ENCODE data around the gene ST6GALNAC2.

ST6GALNAC2 gene

GRCh38 chr17:76599694-76600460, 14.2 kb upstream of the ST6GALNAC2 start:
- DNase-seq (ENCODE audit: low read depth) = no peak

DNA sequence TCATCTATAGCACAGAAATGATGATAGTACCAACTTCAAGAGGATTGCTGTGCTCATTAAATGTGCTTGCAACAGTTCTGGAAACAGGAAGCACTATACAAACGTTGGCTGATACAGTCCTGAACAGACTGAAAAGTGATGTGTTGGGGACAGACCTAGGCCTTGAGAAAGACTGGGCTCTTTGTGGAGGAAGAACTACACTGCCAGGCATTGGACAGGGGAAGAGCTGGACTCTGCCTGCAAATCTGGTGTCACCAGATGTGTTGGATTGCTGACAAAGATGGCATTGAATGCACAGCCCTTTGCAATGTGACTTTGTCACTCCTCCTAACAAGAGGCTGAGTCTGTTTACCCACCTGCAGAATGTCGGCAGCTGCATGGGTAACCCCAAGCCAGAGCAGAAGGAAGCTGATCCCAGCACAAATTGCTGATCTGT, 12.4 kb upstream of the ST6GALNAC2 start:
- DNase-seq (ENCODE audit: low read depth) = no peak

DNA sequence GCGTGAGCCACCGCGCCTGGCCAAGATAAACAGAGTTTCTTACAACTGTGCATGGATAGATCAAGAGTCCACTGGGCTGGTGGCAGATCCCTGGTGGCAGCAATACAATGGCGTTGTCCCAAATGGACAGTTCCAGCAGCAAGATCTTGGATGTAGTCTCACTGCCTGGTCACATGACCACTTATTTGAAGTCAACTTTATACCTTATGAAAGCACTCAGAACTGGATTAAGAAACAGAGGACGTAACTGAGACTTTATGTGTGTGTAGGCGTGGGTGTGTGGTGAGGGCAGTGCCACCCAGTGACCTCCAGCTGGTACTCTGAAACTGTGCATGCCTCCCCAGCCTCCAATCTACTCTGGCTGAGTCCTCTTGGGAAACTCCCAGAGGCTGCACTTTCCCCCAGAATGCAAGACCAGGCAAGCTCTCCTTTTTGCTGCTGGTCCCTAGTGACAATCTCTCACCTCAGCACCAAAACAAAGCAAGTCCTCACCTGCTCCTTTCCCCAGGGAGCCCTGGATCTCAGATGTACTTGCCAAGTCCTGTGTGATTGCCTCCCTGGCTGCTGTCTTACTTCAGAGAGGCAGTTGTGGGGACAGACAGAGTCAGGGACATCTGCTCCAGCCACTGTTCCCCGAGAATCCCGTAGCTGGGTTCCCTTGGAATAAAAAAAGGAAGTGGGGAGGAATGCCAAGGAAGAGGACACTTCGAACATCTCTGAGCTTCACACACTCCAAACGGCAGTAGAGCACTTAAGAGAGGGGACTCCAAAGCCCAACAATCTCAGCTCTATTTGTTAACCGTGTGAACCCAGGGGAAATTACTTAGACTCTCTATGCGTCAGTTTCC, 11.7 kb upstream of the ST6GALNAC2 start:
- DNase-seq (ENCODE audit: low read depth) = no peak

DNA sequence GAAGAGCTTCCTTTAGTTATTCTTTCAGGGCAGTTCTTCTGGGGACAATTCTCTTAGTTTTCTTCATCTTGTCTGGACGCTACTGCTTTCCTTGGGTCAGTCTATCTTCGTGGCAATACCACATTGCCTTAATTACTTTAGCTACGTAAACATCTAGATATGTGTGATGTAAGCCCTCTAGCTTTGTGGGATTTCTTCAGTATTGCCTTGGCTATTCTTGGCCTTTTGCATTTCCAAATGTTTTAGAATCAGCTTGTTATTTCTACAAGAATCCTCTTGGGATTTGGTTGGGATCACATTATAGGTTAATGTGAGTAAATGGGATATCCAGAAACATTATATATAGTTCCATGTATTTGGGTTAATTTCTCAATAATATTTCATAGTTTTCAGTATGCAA, 9.0 kb upstream of the ST6GALNAC2 start:
- no peak for DNase-seq (ENCODE audit: low read depth)

DNA sequence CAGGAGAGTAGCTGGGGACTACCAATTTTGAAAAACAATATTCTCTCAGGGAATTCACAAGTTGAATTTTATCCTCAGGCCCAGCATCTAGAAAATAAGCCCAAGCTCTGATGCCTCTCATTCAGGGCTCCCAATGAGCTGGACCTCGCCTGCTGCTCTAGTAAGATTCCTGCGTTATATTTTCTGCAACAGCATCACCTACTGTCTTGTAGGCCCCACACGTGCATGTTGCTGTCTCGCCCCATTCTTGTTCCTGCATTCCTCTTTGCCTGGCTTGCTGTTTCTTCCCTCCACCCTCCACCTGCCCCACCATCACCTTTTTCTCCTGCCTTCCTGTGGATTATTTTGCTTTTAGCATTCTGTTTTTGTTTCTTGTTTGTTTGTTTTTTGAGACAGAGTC, 8.3 kb upstream of the ST6GALNAC2 start:
- DNase-seq (ENCODE audit: low read depth) = no peak

GRCh38 chr17:76593384-76593826, 7.7 kb upstream of the ST6GALNAC2 start:
- no peak for DNase-seq (ENCODE audit: low read depth)

- DNase-seq (ENCODE audit: low read depth) = no peak
Observed at GRCh38 chr17:76588182-76588581, 2.5 kb upstream of the ST6GALNAC2 start.

GRCh38 chr17:76586741-76587487, 1.3 kb upstream of the ST6GALNAC2 start:
- DNase-seq (ENCODE audit: low read depth) = no peak

- no peak for DNase-seq (ENCODE audit: low read depth)
Observed at GRCh38 chr17:76585033-76585648, 519 bp downstream of the ST6GALNAC2 start.

DNA sequence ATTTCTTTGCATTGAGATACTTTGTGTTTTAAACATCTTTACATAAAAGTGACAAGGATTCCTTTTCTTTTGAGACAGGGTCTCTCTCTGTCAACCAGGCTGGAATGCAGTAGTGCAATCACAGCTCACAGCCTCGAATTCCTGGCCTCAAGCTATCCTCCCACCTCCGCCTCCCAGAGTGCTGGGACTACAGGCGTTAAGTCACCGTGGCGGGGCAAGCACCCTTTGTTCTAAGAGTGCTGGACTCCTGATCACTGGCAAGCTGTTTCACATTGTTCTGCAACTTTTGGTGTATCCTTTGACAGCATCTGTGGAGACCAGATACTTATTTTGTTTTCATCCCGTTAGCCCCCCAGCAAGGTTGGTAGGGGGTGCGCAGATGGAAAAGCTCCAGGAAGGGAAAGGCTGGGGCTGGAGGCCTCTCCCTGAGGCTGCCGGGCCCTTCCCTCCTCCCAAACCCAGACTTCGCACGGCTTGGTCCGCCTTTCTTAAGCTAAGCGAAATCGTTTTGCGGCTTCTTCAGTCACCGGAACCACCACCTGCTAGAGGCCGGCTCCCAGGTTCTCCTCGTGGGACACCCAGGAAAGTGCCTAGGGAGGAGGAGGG, 1.1 kb downstream of the ST6GALNAC2 start:
- no peak for DNase-seq (ENCODE audit: low read depth)

DNA sequence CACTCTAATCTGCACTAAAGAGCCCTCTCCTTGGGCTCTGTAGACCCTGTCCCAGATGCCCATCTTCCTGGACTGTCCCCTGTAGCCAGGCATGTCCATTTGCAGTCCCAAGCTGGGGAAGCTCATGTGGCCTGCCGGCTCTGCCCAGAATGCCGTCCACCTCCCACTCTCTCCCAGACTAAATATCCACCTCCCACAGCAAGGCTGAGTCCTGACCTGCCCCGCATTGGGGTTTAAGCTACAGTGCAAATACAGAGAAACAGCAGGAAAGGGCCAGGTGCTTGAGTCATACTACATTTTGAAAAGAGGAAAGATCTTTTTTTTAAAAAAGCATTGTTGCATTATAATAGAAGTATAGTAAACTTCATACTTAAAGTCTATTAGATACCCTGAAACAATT, 3.0 kb downstream of the ST6GALNAC2 start:
- no peak for DNase-seq (ENCODE audit: low read depth)

DNA sequence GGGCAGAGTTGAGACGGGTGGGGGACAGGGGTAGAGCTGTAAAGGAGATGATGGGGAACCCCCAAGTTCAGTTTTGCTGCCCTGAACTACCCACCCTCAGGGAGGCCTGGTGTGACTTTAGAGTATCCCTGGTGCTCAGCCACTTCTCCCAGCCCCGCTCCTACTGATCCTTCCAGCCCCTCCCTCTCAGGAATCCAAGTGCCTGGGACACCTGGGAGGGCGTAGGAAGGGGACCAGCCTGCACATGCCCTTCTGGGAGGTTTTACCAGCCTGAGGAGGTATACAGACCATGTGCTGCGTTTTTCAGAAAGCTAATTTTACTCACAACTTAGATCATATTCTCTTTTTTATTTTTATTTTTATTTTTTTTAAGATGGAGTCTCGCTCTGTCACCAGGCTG, 4.1 kb downstream of the ST6GALNAC2 start:
- DNase-seq (ENCODE audit: low read depth) = no peak

- DNase-seq (ENCODE audit: low read depth) = no peak
Observed at GRCh38 chr17:76579281-76579680, 6.4 kb downstream of the ST6GALNAC2 start.

- DNase-seq (ENCODE audit: low read depth) = no peak
Observed at GRCh38 chr17:76578376-76578775, 7.3 kb downstream of the ST6GALNAC2 start.

DNA sequence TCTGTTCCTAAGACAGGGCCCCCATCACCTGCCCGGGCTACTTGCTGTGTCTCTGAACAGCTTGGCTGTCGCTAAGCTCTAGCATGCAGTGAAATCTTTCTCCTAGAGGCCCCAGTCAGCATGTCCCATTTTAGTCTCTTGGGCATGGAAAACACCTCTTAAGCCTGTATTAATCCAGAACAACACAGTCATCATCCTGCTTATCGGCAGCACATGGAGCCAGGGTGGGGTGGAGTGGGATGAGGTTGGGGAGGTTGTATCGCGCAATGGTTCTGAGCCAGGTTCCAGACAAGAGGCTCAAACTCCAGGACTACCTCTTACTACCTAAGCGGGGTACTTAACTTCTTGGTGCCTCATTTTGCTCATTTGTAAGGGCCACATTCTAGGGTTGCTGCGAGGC, 7.8 kb downstream of the ST6GALNAC2 start:
- DNase-seq (ENCODE audit: low read depth) = no peak

- DNase-seq (ENCODE audit: low read depth) = no peak
Observed at GRCh38 chr17:76576189-76576588, 9.5 kb downstream of the ST6GALNAC2 start.

DNA sequence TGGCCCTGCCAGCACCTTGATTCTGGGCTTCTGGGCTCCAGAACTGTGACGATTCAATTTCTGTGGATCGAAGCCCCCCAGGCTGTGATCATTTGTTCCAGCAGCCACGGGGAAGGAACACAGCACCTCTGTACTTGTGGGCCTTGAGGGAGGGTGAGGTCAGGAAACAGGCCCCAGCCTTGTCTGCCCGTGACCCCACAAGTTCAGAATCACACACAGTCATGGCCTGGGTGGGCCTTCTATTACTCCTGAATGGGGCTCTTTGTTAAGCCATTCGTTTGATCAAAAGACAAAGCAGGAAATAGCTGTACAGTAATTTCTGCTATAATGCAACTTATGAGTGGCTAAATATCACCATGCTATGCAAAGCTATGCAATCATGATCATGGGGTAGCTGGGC, 10.1 kb downstream of the ST6GALNAC2 start:
- no peak for DNase-seq (ENCODE audit: low read depth)

DNA sequence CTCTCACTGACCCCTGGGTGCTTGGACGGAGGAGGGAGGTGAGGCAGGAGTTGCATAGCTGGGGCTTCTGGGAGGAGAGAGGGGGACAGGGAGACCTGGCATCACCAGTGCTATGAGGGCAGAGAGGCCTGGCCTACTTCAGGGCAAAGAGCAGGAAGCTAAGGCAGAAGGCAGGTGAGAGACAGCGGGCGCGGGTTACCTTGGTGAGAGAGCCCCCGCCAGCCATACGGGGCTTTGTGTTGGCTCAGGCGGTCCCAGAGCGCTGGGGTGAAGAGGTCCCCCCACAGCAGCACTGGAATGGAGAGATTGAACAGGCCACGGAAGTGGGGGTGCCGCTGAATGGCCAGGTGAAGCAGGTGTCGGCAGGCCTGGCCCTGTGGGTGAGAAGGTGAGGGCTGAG, 11.5 kb downstream of the ST6GALNAC2 start:
- DNase-seq (ENCODE audit: low read depth) = no peak

DNA sequence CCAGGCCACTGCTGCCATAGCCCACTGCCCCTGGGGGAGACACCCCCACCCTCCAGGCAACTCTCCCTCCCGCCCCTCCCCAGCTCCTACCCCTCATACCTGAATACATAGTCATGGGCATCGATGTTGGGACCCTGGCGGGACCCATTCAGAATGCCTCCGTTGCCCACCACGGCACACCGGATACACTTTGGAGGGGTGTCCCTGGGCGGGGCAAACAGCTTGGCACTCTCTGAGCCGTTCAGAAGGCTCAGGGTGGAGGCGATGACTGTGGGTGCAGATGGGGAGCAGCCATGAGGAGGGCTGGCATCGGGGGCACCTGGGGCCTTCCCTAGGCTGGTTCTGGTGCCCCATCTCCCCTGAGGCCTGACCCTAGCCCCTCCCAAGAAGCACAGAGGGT, 12.6 kb downstream of the ST6GALNAC2 start:
- no peak for DNase-seq (ENCODE audit: low read depth)

- DNase-seq (ENCODE audit: low read depth) = no peak
Observed at GRCh38 chr17:76572201-76572910, 13.3 kb downstream of the ST6GALNAC2 start.

- no peak for DNase-seq (ENCODE audit: low read depth)
Observed at GRCh38 chr17:76570877-76571471, 14.7 kb downstream of the ST6GALNAC2 start.
